SJCRH30 (cell line): Measurements from ENCODE around the gene CDON. TPM values are rescaled to one million over a fixed set of nuclear protein-coding genes. Genes with fewer than 3 reads are reported as not detected.
"Not testable (repeated sequence)": the region's sequence is repeated elsewhere in the genome, so short reads cannot be mapped to it uniquely, and the experiment has no call there.

Experiments
- DNase-seq, 2 experiments: peaks; one replicate each; pipeline ENCODE4 v3.0.0-alpha.2; 2015 to 2020
- H3K27ac ChIP-seq: fragments of 250-450 bp; sonication (Bioruptor Pico); 2 replicates; pipeline ENCODE4 v1.5.1; 2020; ENCODE audit warnings: mild to moderate bottlenecking, moderate library complexity
- H3K27me3 ChIP-seq: fragments of 250-450 bp; sonication (Bioruptor Pico); 2 replicates; pipeline ENCODE4 v1.5.1; 2020; ENCODE audit warnings: mild to moderate bottlenecking, moderate library complexity
- H3K36me3 ChIP-seq: fragments of 250-450 bp; sonication (Bioruptor Pico); 2 replicates; pipeline ENCODE4 v1.5.1; 2020; ENCODE audit warnings: mild to moderate bottlenecking, moderate library complexity
- H3K4me1 ChIP-seq: fragments of 250-450 bp; sonication (Bioruptor Pico); 2 replicates; pipeline ENCODE4 v1.5.1; 2020; ENCODE audit warnings: mild to moderate bottlenecking, moderate library complexity
- H3K4me3 ChIP-seq: fragments of 250-450 bp; sonication (Bioruptor Pico); 2 replicates; pipeline ENCODE4 v1.5.1; 2020; ENCODE audit warnings: mild to moderate bottlenecking, moderate library complexity
- H3K9me3 ChIP-seq: fragments of 250-450 bp; sonication (Bioruptor Pico); replicated peaks from 2 replicates; pipeline ENCODE4 v1.5.1; 2020; ENCODE audit warnings: mild to moderate bottlenecking, moderate library complexity
- total RNA-seq: library from RNA; depleted of rRNA; stranded (reverse); fragments of >200 nt; shearing (Covaris generic); gene quantifications from 2 replicates; pipeline ENCODE4 v1.2.3, GENCODE V29; 2014

CDON gene
- total RNA-seq, 1 experiment from 2014 or later = 76.1 TPM

DNA sequence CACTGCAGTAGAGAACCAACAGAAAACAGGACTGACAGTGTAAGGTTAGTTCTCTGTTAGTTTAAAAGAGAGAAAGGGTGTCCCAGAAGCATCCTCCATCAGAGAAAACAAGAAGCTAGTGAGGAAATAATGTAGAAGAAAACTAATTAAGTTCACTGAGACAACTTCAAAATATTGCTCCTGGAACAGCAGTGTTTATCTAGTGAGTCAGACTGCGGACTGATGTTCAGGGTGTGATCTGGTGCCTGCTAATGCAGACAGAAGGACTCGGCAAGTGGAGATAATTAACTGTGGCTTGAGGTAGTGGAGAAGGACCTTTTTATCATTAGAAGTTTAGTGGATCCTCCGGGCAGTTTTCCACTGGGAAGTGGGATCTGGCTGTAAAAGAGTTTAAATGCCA is 55.4 kb downstream of the CDON start:
- DNase-seq = no peak
- H3K27me3 ChIP-seq = no peaks in the 10 kb centered on the region

DNA sequence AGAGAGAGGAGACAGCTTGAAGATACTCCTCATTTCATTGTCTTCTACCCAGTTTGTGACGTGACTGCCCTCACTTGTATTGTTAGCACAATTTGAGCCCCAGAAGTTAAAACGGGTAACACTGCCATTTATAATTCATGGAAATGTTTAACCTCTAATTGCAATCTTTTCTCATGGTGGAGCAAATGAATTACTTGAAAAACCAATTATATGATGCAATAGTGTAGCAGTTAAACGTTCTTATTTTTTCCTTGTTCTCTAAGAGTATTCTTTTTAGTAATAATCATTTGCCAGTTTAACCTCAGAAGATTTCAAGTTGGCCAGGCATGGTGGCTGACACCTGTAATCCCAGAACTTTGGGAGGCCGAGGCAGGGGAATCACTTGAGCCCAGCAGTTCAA is 56.6 kb downstream of the CDON start:
- no peaks in the 10 kb centered on the region for H3K9me3 ChIP-seq
- H3K4me3 ChIP-seq = no peak overlapping the region
- peaks cover 3% of the 10 kb centered on the region; the same call in 1 of the 2 replicates for H3K4me1 ChIP-seq

More for the DNA sequence above, 55.4 kb downstream of the CDON start:
- Histone ChIP-seq H3K36me3 (peaks cover 39% of the 10 kb centered on the region), H3K4me1 (peaks cover 3% of the 10 kb centered on the region; the same call in 1 of the 2 replicates), H3K27ac (no peak overlapping the region), H3K4me3 (no peak overlapping the region), H3K9me3 (no peaks in the 10 kb centered on the region)

DNA sequence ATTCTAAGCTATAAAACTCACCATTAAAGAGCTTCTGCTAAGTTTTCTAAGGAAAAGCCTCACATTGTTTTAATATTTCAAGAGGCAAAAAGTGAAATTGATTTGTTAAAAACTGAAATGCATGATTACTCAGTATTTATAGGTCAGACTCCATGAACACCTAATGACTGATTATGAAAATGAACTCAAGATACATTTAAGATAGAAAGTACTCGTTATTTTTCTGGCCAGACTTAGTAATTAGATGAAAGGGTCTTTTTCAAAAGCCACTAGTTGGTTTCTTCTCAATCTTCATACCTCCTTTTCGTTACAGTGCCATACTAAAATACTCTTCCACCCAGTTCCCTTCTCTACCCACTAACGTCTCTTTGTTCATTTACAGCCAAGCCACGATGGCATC is 60.5 kb downstream of the CDON start:
- no peaks in the 10 kb centered on the region for H3K9me3 ChIP-seq

More for the DNA sequence above, 56.6 kb downstream of the CDON start:
- no peak for DNase-seq
- Histone ChIP-seq H3K27ac (no peak overlapping the region), H3K27me3 (no peaks in the 10 kb centered on the region), H3K36me3 (peaks cover 50% of the 10 kb centered on the region)

DNA sequence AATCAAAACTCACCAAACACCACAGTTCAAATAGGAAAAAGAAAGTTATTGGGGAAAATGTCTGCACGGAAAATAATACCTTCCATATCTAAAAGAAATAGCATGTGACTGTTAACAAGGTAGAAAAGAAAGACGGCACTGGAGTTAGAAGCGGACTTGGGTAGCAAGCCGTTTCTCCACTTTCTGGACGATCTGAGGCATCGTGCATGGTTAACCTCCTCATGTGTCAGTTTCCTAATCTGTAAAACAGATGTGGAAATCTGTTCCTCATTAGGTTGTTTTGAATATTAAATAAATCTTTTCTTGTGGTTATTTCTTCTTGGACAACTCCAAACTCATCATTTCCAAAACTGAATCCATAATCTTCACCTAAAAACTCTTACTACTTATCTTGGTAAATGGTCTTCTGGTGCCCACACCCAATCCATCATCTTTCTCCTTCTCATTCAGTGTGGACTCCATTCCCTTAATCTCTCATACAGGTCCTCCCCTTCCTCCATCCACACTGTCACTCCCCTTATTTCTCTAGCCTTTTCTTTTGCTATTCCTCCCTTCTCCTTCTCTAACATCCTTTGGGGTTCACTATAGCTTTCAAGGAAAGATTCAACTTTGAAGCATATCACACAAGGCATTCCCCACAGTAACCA is 63.3 kb downstream of the CDON start:
- DNase-seq = no peak

More for the DNA sequence above, 60.5 kb downstream of the CDON start:
- Histone ChIP-seq H3K4me1 (peaks cover 3% of the 10 kb centered on the region; the same call in 1 of the 2 replicates), H3K36me3 (peaks cover 82% of the 10 kb centered on the region), H3K4me3 (no peak overlapping the region), H3K27ac (no peak overlapping the region), H3K27me3 (no peaks in the 10 kb centered on the region)
- DNase-seq = no peak

DNA sequence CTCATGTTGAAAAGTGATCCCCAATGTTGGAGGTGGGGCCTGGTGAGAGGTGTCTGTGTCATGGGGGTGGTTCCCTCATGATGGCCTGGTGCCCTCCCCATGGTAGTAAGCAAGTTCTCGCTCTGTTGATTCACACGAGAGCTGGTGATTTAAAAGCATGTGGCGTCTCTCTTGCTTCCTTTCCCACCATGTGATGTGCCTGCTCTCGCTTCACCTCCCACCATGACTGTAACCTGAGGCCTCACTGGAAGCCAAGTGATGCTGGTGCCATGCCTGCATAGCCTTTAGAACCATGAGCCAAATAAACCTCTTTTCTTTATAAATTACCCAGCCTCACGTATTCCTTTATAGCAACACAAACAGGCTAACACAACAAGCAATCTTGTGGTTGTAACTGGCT is 64.4 kb downstream of the CDON start:
- Histone ChIP-seq H3K9me3 (no peaks in the 10 kb centered on the region), H3K36me3 (peaks cover 77% of the 10 kb centered on the region), H3K27ac (no peak overlapping the region), H3K27me3 (no peaks in the 10 kb centered on the region), H3K4me3 (no peak overlapping the region), H3K4me1 (no peaks in the 10 kb centered on the region)
- no peak for DNase-seq

More for the DNA sequence above, 63.3 kb downstream of the CDON start:
- Histone ChIP-seq H3K9me3 (no peaks in the 10 kb centered on the region), H3K27ac (no peak overlapping the region), H3K36me3 (peaks cover 80% of the 10 kb centered on the region), H3K4me3 (no peak overlapping the region), H3K27me3 (no peaks in the 10 kb centered on the region), H3K4me1 (no peaks in the 10 kb centered on the region)

DNA sequence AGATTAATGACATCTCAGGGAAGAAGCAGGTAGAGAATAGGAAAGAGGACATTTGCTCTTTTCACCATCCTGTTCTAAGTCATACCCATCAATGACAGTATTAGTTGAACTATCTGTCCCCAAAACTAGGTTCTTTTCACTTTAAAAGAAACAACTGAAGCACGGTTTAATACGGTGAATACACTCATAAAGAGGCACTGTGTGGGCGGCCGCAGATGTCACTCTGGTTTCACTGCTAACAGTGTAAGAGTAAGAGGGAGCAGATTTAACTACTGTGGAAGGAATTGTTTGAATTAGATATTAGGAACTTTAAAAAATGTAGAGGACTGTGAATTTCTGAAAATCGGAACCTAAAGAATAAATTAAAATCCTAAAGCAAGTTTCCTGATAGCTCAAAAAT is 67.4 kb downstream of the CDON start:
- no peak for DNase-seq

DNA sequence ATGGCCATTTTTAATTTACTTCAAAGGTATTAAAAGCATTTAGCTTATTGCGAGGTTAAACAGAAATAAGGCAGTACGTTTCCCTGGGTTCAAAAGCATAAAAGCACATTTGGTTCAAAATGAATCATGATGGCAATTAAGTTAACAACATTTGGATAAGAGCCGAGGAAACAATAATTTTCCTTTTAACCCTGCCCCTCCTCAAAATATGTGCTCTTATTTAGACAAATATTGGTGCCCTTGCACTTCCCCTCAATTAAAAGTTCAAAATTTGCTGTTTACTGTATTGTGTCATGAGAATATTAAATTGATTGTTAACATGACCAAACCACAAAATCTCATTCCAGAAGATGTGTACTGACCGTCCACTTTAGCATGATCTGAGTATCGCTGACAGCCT is 68.2 kb downstream of the CDON start:
- H3K4me3 ChIP-seq = no peak overlapping the region
- peaks cover 60% of the 10 kb centered on the region for H3K36me3 ChIP-seq
- DNase-seq = no peak
- no peaks in the 10 kb centered on the region for H3K4me1 ChIP-seq
- H3K27ac ChIP-seq = no peak overlapping the region
- H3K9me3 ChIP-seq = no peaks in the 10 kb centered on the region
- no peaks in the 10 kb centered on the region for H3K27me3 ChIP-seq

More for the DNA sequence above, 67.4 kb downstream of the CDON start:
- H3K4me1 ChIP-seq = no peaks in the 10 kb centered on the region
- H3K4me3 ChIP-seq = no peak overlapping the region
- peaks cover 65% of the 10 kb centered on the region for H3K36me3 ChIP-seq
- no peaks in the 10 kb centered on the region for H3K9me3 ChIP-seq
- no peak overlapping the region for H3K27ac ChIP-seq
- no peaks in the 10 kb centered on the region for H3K27me3 ChIP-seq

DNA sequence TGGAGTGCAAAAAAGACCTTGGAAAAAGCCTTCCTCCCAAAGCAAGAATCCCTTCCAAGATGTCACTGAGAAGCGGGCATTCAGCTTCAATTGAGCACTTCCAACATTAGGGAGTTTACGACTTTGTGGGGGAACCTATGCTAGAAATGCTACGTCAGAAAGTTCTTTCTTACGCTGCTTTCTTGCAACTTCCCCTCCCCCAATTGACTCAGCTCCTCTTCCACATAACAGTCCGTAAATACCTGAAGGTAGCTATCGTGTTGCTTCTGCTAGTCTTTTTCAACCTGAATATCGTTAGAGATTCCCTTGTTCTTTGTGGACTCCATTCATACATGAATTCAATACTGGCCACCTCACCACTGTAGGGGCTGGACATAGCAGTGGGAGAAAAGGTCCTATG is 69.8 kb downstream of the CDON start:
- Histone ChIP-seq H3K27me3 (no peaks in the 10 kb centered on the region), H3K9me3 (no peaks in the 10 kb centered on the region), H3K27ac (no peak overlapping the region), H3K4me3 (no peak overlapping the region), H3K36me3 (peaks cover 55% of the 10 kb centered on the region), H3K4me1 (no peaks in the 10 kb centered on the region)
- DNase-seq = no peak

DNA sequence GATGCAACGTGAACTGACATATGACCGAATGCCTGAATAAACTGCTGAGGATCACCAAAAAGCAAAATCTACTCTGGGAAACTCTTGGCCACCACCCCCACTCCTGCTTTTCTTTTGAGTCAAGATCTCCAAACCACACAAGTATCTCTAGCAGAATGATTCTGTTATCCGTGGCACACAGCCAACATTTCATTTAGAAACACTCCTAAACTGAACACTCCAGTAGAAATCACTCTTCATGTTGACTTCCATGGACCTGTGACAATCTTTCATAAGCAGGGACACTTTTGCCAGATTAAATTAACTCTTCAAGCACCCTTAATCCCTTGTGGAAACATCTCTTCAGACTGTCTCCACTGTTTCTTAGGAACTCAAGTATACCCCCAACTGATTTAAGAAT is 72.4 kb downstream of the CDON start:
- peaks cover 54% of the 10 kb centered on the region for H3K36me3 ChIP-seq
- peak in 1 of 2 experiments; percentile 8 for DNase-seq
- H3K4me3 ChIP-seq = no peak overlapping the region
- H3K9me3 ChIP-seq = no peaks in the 10 kb centered on the region
- H3K27ac ChIP-seq = no peak overlapping the region
- no peaks in the 10 kb centered on the region for H3K27me3 ChIP-seq
- H3K4me1 ChIP-seq = no peaks in the 10 kb centered on the region

DNA sequence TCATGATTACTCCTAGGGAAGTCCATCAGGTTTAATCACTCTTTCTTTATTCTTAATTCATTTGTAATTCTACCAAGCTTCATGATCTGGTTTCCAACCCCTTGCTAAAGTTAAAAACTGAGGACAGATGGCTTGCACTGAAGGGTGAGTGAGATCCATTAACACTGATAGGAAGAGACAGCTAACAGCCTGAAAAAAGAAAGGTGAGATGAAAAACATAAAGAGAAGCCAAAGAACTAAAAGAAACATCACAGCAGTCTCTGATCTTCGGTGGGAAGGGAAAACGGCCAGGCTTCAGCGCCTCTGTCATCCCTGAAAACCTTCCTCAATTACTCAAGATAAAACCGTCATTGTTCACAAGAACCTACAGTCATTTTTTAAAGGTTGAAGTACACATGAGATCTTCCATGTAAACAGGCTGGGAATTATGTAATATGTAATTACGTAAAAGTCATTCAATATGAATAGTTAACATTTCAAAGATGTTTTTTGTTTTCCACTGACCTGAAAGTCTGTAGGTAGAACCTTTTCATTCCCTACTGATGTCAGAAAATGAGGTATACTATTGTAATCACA is 75.5 kb downstream of the CDON start:
- no peak for DNase-seq
- Histone ChIP-seq H3K4me3 (no peak overlapping the region), H3K27me3 (no peaks in the 10 kb centered on the region), H3K27ac (no peak overlapping the region), H3K36me3 (peaks cover 52% of the 10 kb centered on the region), H3K4me1 (no peaks in the 10 kb centered on the region), H3K9me3 (no peaks in the 10 kb centered on the region)

DNA sequence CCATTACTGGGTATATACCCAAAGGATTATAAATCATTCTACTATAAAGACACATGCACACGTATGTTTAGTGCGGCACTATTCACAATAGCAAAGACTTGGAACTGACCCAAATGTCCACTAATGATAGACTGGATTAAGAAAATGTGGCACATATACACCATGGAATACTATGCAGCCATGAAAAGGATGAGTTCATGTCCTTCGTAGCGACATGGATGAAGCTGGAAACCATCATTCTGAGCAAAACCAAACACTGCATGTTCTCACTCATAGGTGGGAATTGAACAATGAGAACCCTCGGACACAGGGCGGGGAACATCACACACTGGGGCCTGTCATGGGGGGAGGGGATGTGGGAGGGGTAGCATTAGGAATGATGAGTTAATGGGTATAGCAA is 76.7 kb downstream of the CDON start:
- DNase-seq, H3K4me1 ChIP-seq, H3K27ac ChIP-seq, H3K27me3 ChIP-seq, H3K9me3 ChIP-seq, H3K4me3 ChIP-seq: not testable (repeated sequence)
- peaks cover 46% of the 10 kb centered on the region for H3K36me3 ChIP-seq

DNA sequence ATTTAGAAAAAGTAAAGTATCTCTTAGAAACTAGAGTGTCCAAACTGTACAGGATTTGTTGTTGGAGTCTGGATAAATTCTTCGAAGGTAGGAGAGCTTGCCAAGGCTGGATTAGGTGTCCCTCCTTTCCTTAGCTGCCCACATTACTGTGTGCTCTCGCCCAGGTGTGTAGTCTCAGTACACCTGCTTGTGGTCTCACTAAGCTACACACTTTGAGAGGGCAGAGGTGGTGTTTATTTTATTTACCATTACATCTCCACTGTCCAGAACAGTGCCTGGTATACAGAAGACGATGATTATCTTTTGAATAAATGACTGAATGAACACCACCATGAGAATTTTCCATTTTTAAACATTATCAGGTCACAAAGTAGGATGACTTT is 80.3 kb downstream of the CDON start:
- Histone ChIP-seq H3K27ac (no peak overlapping the region), H3K4me1 (no peaks in the 10 kb centered on the region), H3K27me3 (no peaks in the 10 kb centered on the region), H3K36me3 (peaks cover 50% of the 10 kb centered on the region), H3K4me3 (no peak overlapping the region), H3K9me3 (no peaks in the 10 kb centered on the region)
- no peak for DNase-seq

DNA sequence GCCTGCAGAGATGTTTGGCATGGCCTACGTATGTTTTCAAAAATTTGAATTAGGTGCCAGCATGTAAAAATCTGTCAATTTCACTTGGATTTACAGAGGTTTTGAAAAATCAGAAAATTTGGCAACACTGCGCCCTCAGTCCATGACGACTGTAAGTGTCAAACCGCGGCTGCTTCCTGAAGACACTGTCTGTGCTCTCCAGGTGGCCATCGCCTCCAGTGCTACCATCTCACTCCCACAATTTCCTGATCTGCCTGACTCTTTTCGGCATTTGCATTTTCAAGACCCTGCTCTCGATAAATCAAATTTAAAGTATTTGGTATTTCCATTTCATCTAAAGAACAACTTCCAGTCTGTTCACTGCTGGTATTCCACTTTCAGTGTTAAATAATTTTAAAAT is 82.2 kb downstream of the CDON start:
- no peaks in the 10 kb centered on the region for H3K27me3 ChIP-seq
- no peak for DNase-seq
- no peak overlapping the region for H3K4me3 ChIP-seq
- H3K27ac ChIP-seq = no peak overlapping the region
- no peaks in the 10 kb centered on the region for H3K4me1 ChIP-seq
- H3K9me3 ChIP-seq = no peaks in the 10 kb centered on the region
- H3K36me3 ChIP-seq = peaks cover 52% of the 10 kb centered on the region

DNA sequence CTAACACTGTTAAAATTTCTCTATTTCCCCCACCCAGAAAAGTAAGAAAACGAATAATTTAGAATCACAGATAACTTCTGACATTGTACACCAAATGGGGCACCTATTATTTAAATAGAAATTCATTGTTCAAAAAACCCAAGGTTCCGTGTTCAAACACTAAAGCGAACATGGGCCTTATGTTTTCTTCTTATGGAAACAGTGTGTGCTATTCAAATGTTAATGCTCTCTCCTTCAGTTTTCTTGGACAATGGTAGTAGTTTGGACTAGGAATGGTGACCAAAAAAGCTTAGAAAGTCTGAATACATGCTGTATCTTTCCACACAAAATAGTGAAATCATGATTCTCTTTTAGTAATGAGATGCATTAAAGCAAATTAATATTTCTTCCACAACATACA is 83.2 kb downstream of the CDON start:
- no peaks in the 10 kb centered on the region for H3K9me3 ChIP-seq
- no peaks in the 10 kb centered on the region for H3K4me1 ChIP-seq
- DNase-seq = no peak
- no peak overlapping the region for H3K4me3 ChIP-seq
- H3K36me3 ChIP-seq = peaks cover 51% of the 10 kb centered on the region
- H3K27ac ChIP-seq = no peak overlapping the region
- H3K27me3 ChIP-seq = no peaks in the 10 kb centered on the region

DNA sequence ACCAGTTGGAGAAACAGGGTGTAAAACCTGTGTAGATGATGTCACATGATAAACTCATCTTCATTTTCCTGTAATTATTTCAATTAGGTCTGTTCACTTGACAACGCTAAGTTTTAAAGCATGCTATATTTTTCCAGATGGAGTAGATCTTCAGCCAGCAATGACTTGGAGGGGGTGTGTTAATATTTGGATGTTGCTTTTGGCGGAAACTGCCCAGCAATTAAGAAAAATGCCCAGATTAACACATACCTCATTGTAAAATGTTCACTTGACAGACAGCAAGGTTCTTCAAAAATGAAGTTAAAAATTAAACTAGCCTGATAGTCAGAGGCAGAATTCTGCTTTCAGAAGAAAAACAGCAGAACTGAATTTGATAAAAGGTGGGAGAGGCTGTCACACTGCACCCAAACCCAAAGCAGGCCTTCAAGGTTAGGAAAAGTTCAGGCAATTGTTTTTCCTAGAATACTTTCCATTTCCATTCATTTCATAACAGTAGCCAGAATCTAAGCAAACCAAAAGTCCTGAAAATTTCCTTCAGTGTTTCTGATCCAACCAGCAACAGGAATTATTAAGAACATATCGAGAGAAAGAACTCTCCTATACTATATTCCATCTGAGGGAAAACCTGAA is 83.8 kb downstream of the CDON start:
- H3K27ac ChIP-seq = no peak overlapping the region
- H3K4me3 ChIP-seq = no peak overlapping the region
- no peak for DNase-seq
- no peaks in the 10 kb centered on the region for H3K4me1 ChIP-seq
- H3K9me3 ChIP-seq = no peaks in the 10 kb centered on the region
- H3K36me3 ChIP-seq = peaks cover 47% of the 10 kb centered on the region
- no peaks in the 10 kb centered on the region for H3K27me3 ChIP-seq
